ENCODE data around the gene ZBTB25. TPM values are rescaled to one million over a fixed set of nuclear protein-coding genes. Genes with fewer than 3 reads are reported as not detected.

The ZBTB25 gene
- total RNA-seq, 2 experiments from 2014 or later: 18.4 to 35.4 TPM

GRCh38 chr14:64549791-64550620 is 46.4 kb upstream of the ZBTB25 start, which contains the start of gene PPP1R36:
Gene PPP1R36 (plus strand): TSS chr14:64549961. CDS start chr14:64549998, 37 bp downstream.
- no peaks in the 10 kb centered on the region for H3K36me3 ChIP-seq (ENCODE audit: insufficient read depth, low read length)
- H3K9me2 ChIP-seq (ENCODE audit: insufficient read depth, low read length): no peaks in the 10 kb centered on the region
- TF ChIP-seq CTCF (conservative IDR thresholded peaks at IDR 0.05; ENCODE audit: low read length): no peak
- no peak for TF ChIP-seq EZH2phosphoT487 (IDR thresholded peaks at IDR 0.05; ENCODE audit: borderline replicate concordance, low read depth, low read length)
- H3K4me2 ChIP-seq (ENCODE audit: low read length): no peak within 1 kb of the TSS; the same call in 1 of the 2 replicates
- no peak within 1 kb of the TSS for H2AFZ ChIP-seq (ENCODE audit: low read length)
- H4K20me1 ChIP-seq (ENCODE audit: insufficient read depth, low read length): no peaks in the 10 kb centered on the region
- H3K4me1 ChIP-seq (ENCODE audit: insufficient read depth, low read length, poor library complexity, severe bottlenecking): no peaks in the 10 kb centered on the region
- H3K27ac ChIP-seq (ENCODE audit: low read depth, low read length, poor library complexity, severe bottlenecking): no peak within 1 kb of the TSS
- no peak for DNase-seq (ENCODE audit: low spot score)
- H3K9me3 ChIP-seq (ENCODE audit: low read length): no peaks in the 10 kb centered on the region
- CTCF ChIA-PET (ENCODE audit: unreplicated experiment): no interaction called here
- no TSS peak for BruUV-seq (replicated peaks)
- H3K4me3 ChIP-seq (ENCODE audit: low read depth, low read length, poor library complexity, severe bottlenecking): no peak within 1 kb of the TSS
- H3K79me2 ChIP-seq (ENCODE audit: insufficient read depth, low read depth, low read length): no peaks in the 10 kb centered on the region
- intact Hi-C loops (cut with micrococcal nuclease; ENCODE audit: unreplicated experiment): no loop called here
- POLR2A ChIA-PET: interaction anchor here (1.0 kb wide), 1 partner anchor 11 kb away, joined by 5 read pairs; no protein-coding TSS in a partner anchor

GRCh38 chr14:64549016-64549415 is 45.4 kb upstream of the ZBTB25 start:
- Histone ChIP-seq H3K9me2 (ENCODE audit: insufficient read depth, low read length) (no peaks in the 10 kb centered on the region), H3K36me3 (ENCODE audit: insufficient read depth, low read length) (no peaks in the 10 kb centered on the region), H2AFZ (ENCODE audit: low read length) (no peak overlapping the region), H3K27ac (ENCODE audit: low read depth, low read length, poor library complexity, severe bottlenecking) (no peak overlapping the region), H3K79me2 (ENCODE audit: insufficient read depth, low read depth, low read length) (no peaks in the 10 kb centered on the region), H4K20me1 (ENCODE audit: insufficient read depth, low read length) (no peaks in the 10 kb centered on the region), H3K9me3 (ENCODE audit: low read length) (no peaks in the 10 kb centered on the region), H3K4me1 (ENCODE audit: insufficient read depth, low read length, poor library complexity, severe bottlenecking) (no peaks in the 10 kb centered on the region), H3K4me2 (ENCODE audit: low read length) (no peak overlapping the region), H3K4me3 (ENCODE audit: low read depth, low read length, poor library complexity, severe bottlenecking) (no peak overlapping the region)
- intact Hi-C loops (cut with micrococcal nuclease; ENCODE audit: unreplicated experiment): no loop called here
- TF ChIP-seq EZH2phosphoT487 (IDR thresholded peaks at IDR 0.05; ENCODE audit: borderline replicate concordance, low read depth, low read length): no peak
- no peak for TF ChIP-seq CTCF (conservative IDR thresholded peaks at IDR 0.05; ENCODE audit: low read length)
- ChIA-PET CTCF (ENCODE audit: unreplicated experiment) (no interaction called here), POLR2A (no interaction called here)
- BruUV-seq (replicated peaks): no TSS peak
- DNase-seq (ENCODE audit: low spot score): no peak

All from OCI-LY7 (cell line).